ENCODE data around the gene PUSL1. TPM values are rescaled to one million over a fixed set of nuclear protein-coding genes. Genes with fewer than 3 reads are reported as not detected.

PUSL1 gene
- total RNA-seq, 2 experiments from 2014 or later: 31.3 to 57.1 TPM

DNA sequence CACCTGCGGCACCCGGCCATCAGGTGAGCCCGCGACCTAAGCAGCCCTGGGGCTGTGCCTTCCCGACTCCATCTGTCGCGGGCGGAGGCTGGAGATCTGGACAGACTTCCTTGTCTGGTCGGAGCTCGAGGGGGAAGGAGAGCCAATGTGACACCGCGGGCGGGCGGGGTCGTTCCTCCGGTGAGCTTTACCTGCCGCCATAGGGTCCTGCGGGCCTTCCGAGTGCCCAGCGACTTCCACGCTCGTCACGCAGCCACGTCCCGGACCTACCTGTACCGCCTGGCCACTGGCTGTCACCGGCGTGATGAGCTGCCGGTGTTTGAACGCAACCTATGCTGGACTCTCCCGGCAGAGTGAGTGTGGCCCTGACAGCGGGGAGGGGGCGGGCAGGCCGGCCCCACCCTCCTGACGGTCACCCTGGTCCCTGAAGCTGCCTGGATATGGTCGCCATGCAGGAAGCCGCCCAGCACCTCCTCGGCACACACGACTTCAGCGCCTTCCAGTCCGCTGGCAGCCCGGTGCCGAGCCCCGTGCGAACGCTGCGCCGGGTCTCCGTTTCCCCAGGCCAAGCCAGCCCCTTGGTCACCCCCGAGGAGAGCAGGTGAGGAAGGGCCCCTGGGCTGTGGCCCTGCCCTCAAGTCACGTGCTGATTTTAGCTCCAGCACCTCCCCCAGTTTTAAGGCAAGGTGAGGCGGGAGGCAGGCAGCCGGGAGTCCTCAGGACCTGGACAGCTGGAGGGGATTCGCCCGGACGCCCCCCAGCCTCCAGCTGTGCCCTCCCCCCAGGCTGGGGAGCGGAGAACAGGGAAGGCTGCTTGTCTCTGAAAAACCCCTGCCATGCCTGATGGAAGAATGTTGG is 1.1 kb downstream of the PUSL1 start:
- DNase-seq (ENCODE audit: low spot score): peak; percentile 47
- intact Hi-C loops (cut with micrococcal nuclease; ENCODE audit: unreplicated experiment): loop anchor here (2.0 to 5.0 kb wide), 5 partner anchors 15 to 277 kb away; partner anchors contain the start of genes ATAD3B, B3GALT6, C1orf159 and CPTP
- peaks cover 5% of the 10 kb centered on the region; the same call in 1 of the 2 replicates for H4K20me1 ChIP-seq (ENCODE audit: insufficient read depth, low read length)
- ChIA-PET CTCF (ENCODE audit: unreplicated experiment) (no interaction called here), POLR2A (no interaction called here)
- no peaks in the 10 kb centered on the region for H3K9me3 ChIP-seq (ENCODE audit: low read length)
- H3K36me3 ChIP-seq (ENCODE audit: insufficient read depth, low read length): peaks cover 50% of the 10 kb centered on the region
- no TSS peak for BruUV-seq (replicated peaks)
- peak overlapping the region; percentile 90 for H3K4me3 ChIP-seq (ENCODE audit: low read depth, low read length, poor library complexity, severe bottlenecking)
- no peaks in the 10 kb centered on the region for H3K9me2 ChIP-seq (ENCODE audit: insufficient read depth, low read length)
- H3K4me2 ChIP-seq (ENCODE audit: low read length): peak overlapping the region; percentile 89
- no peak for TF ChIP-seq EZH2phosphoT487 (IDR thresholded peaks at IDR 0.05; ENCODE audit: borderline replicate concordance, low read depth, low read length)
- TF ChIP-seq, protein P1, sequence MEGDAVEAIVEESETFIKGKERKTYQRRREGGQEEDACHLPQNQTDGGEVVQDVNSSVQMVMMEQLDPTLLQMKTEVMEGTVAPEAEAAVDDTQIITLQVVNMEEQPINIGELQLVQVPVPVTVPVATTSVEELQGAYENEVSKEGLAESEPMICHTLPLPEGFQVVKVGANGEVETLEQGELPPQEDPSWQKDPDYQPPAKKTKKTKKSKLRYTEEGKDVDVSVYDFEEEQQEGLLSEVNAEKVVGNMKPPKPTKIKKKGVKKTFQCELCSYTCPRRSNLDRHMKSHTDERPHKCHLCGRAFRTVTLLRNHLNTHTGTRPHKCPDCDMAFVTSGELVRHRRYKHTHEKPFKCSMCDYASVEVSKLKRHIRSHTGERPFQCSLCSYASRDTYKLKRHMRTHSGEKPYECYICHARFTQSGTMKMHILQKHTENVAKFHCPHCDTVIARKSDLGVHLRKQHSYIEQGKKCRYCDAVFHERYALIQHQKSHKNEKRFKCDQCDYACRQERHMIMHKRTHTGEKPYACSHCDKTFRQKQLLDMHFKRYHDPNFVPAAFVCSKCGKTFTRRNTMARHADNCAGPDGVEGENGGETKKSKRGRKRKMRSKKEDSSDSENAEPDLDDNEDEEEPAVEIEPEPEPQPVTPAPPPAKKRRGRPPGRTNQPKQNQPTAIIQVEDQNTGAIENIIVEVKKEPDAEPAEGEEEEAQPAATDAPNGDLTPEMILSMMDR (conservative IDR thresholded peaks at IDR 0.05; ENCODE audit: low read length): no peak
- H2AFZ ChIP-seq (ENCODE audit: low read length): peak overlapping the region; percentile 38; the same call in 1 of the 2 replicates
- peak overlapping the region; percentile 64 for H3K27ac ChIP-seq (ENCODE audit: low read depth, low read length, poor library complexity, severe bottlenecking)
- no peaks in the 10 kb centered on the region; the same call in 1 of the 2 replicates for H3K79me2 ChIP-seq (ENCODE audit: insufficient read depth, low read depth, low read length)
- H3K4me1 ChIP-seq (ENCODE audit: insufficient read depth, low read length, poor library complexity, severe bottlenecking): peaks cover 35% of the 10 kb centered on the region

GRCh38 chr1:1310109-1310385 is 1.6 kb downstream of the PUSL1 start:
- CTCF ChIA-PET (ENCODE audit: unreplicated experiment): no interaction called here
- no peak for DNase-seq (ENCODE audit: low spot score)
- Histone ChIP-seq H4K20me1 (ENCODE audit: insufficient read depth, low read length) (peaks cover 5% of the 10 kb centered on the region; the same call in 1 of the 2 replicates), H3K4me1 (ENCODE audit: insufficient read depth, low read length, poor library complexity, severe bottlenecking) (peaks cover 31% of the 10 kb centered on the region), H3K4me2 (ENCODE audit: low read length) (peak overlapping the region; percentile 89), H3K36me3 (ENCODE audit: insufficient read depth, low read length) (peaks cover 56% of the 10 kb centered on the region), H2AFZ (ENCODE audit: low read length) (no peak overlapping the region), H3K4me3 (ENCODE audit: low read depth, low read length, poor library complexity, severe bottlenecking) (peak overlapping the region; percentile 90), H3K9me2 (ENCODE audit: insufficient read depth, low read length) (no peaks in the 10 kb centered on the region), H3K27ac (ENCODE audit: low read depth, low read length, poor library complexity, severe bottlenecking) (no peak overlapping the region), H3K9me3 (ENCODE audit: low read length) (no peaks in the 10 kb centered on the region), H3K79me2 (ENCODE audit: insufficient read depth, low read depth, low read length) (no peaks in the 10 kb centered on the region; the same call in 1 of the 2 replicates)
- intact Hi-C loops (cut with micrococcal nuclease; ENCODE audit: unreplicated experiment): no loop called here
- POLR2A ChIA-PET: no interaction called here
- BruUV-seq (replicated peaks): no TSS peak
- no peak for TF ChIP-seq EZH2phosphoT487 (IDR thresholded peaks at IDR 0.05; ENCODE audit: borderline replicate concordance, low read depth, low read length)
- TF ChIP-seq, protein P1 (conservative IDR thresholded peaks at IDR 0.05; ENCODE audit: low read length): no peak

DNA sequence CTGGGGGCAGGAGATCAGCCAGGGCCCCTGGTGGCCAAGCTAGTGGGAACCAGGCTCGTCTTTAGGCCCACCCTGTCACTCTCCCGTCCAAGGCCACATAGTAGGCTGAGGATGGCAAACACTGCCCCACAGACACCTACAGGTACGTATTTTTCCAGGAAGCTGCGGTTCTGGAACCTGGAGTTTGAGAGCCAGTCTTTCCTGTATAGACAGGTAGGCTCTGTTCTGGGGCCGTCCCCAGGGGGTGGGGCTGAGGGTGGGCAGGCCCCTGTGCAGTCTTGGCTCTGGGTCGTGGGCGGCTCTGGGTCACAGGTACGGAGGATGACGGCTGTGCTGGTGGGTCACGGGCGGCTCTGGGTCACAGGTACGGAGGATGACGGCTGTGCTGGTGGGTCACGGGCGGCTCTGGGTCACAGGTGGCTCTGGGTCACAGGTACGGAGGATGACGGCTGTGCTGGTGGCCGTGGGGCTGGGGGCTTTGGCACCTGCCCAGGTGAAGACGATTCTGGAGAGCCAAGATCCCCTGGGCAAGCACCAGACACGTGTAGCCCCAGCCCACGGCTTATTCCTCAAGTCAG is 2.2 kb downstream of the PUSL1 start:
- POLR2A ChIA-PET: no interaction called here
- peaks cover 59% of the 10 kb centered on the region for H3K36me3 ChIP-seq (ENCODE audit: insufficient read depth, low read length)
- BruUV-seq (replicated peaks): no TSS peak

More for the DNA sequence above, 2.2 kb downstream of the PUSL1 start:
- intact Hi-C loops (cut with micrococcal nuclease; ENCODE audit: unreplicated experiment): no loop called here
- H3K9me3 ChIP-seq (ENCODE audit: low read length): no peaks in the 10 kb centered on the region
- no peak overlapping the region for H2AFZ ChIP-seq (ENCODE audit: low read length)
- peaks cover 26% of the 10 kb centered on the region for H3K4me1 ChIP-seq (ENCODE audit: insufficient read depth, low read length, poor library complexity, severe bottlenecking)
- no peak for DNase-seq (ENCODE audit: low spot score)
- peaks cover 5% of the 10 kb centered on the region; the same call in 1 of the 2 replicates for H4K20me1 ChIP-seq (ENCODE audit: insufficient read depth, low read length)
- H3K79me2 ChIP-seq (ENCODE audit: insufficient read depth, low read depth, low read length): no peaks in the 10 kb centered on the region; the same call in 1 of the 2 replicates
- TF ChIP-seq, protein P1 (conservative IDR thresholded peaks at IDR 0.05; ENCODE audit: low read length): no peak
- TF ChIP-seq EZH2phosphoT487 (IDR thresholded peaks at IDR 0.05; ENCODE audit: borderline replicate concordance, low read depth, low read length): no peak
- H3K27ac ChIP-seq (ENCODE audit: low read depth, low read length, poor library complexity, severe bottlenecking): no peak overlapping the region
- H3K9me2 ChIP-seq (ENCODE audit: insufficient read depth, low read length): no peaks in the 10 kb centered on the region
- peak overlapping the region; percentile 89 for H3K4me2 ChIP-seq (ENCODE audit: low read length)
- CTCF ChIA-PET (ENCODE audit: unreplicated experiment): no interaction called here
- peak overlapping the region; percentile 90 for H3K4me3 ChIP-seq (ENCODE audit: low read depth, low read length, poor library complexity, severe bottlenecking)
